ENCODE results near the gene TNNC1. TPM values are rescaled to one million over a fixed set of nuclear protein-coding genes. Genes with fewer than 3 reads are reported as not detected.

TNNC1 gene
- total and polyA plus RNA-seq, 9 of the 15 experiments (the other 6 are each of a cell fraction or from before 2014, with no cell fraction given), result 0.08 to 0.85 (median 0.42) TPM; not detected in 4

DNA sequence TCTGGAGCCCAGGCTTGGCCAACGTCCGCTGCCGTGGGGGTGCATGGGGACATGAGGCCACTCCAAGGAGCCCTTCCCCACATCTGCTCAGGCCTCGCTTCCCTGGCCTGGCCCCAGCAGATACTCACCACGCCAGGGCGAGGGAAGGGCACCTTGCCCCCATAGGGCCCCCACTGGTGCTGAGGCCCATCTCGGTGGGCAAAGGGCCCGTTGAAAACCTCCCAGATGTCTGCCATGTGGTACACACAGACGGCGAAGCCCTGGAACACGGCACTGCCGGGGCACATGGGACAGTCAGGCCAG lies 13.6 kb downstream of the TNNC1 start:
- Histone ChIP-seq H3K9me1 (ENCODE audit: control insufficient read depth, insufficient read depth, low read length) (no peaks in the 10 kb centered on the region), H3K9me3 (replicated peaks; ENCODE audit: control insufficient read depth, insufficient read depth, low read depth, low read length) (no peaks in the 10 kb centered on the region), H4K20me1 (replicated peaks; ENCODE audit: control insufficient read depth, insufficient read depth, low read length) (no peaks in the 10 kb centered on the region), H3K79me2 (ENCODE audit: control insufficient read depth, insufficient read depth, low read length) (no peaks in the 10 kb centered on the region), H3K27ac (ENCODE audit: extremely low read depth, low read depth, low read length) (no peak overlapping the region), H3K4me2 (ENCODE audit: insufficient read depth, low read length) (no peak overlapping the region), H2AFZ (ENCODE audit: low read depth, low read length) (no peak overlapping the region), H3K4me1 (replicated peaks in 1 of 2; ENCODE audit: control insufficient read depth in 2 of 2, insufficient read depth in 2 of 2, low read length in 2 of 2) (peaks cover 0 to 35% of the 10 kb centered on the region in 2 experiments; a peak in 2 of 5 replicates), H3K4me3 (no peak overlapping the region), H3K9ac (ENCODE audit: insufficient read depth in 1 of 2, low read depth in 2 of 2, low read length in 2 of 2) (no peak overlapping the region; a peak in 1 of 4 replicates), H3K27me3 (ENCODE audit: control insufficient read depth in 2 of 2, insufficient read depth in 2 of 2, low read length in 2 of 2) (peaks cover 0 to 4% of the 10 kb centered on the region in 2 experiments; a peak in 1 of 5 replicates), H3K36me3 (ENCODE audit: control insufficient read depth, insufficient read depth, low read length) (no peaks in the 10 kb centered on the region)
- POLR2A ChIA-PET, result interaction anchor here (0.6 kb wide), 1 partner anchor 15 kb away, joined by 3 read pairs; no protein-coding TSS in a partner anchor
- intact Hi-C loops (cut with micrococcal nuclease) (no loop called here), in situ Hi-C loops (cut with MboI) (loop anchor here (10.0 kb wide), 1 partner anchor 145 kb away; no protein-coding TSS in a partner anchor)
- BruUV-seq (replicated peaks), result no TSS peak
- CTCF ChIA-PET (ENCODE audit: low intra/inter-chr PET ratio), result no interaction called here
- no peak for DNase-seq (ENCODE audit: extremely low read depth in 1 of 4, low spot score in 3 of 4)
- 13% methylated on average over 5 of the region's 12 CpGs for WGBS (ENCODE audit: insufficient coverage, low coverage, missing lambda C conversion rate)
- ATAC-seq, result no peak
- FAIRE-seq, result no peak
- no peak for TF ChIP-seq ZNF766 (CRISPR knock-in tag; conservative IDR thresholded peaks at IDR 0.05)
- no peak for TF ChIP-seq MXI1 (IDR thresholded peaks at IDR 0.05; ENCODE audit: low read depth, low read length)
- TF ChIP-seq ZNF232 (CRISPR knock-in tag; IDR thresholded peaks at IDR 0.05), result no peak
- TF ChIP-seq, protein P1, sequence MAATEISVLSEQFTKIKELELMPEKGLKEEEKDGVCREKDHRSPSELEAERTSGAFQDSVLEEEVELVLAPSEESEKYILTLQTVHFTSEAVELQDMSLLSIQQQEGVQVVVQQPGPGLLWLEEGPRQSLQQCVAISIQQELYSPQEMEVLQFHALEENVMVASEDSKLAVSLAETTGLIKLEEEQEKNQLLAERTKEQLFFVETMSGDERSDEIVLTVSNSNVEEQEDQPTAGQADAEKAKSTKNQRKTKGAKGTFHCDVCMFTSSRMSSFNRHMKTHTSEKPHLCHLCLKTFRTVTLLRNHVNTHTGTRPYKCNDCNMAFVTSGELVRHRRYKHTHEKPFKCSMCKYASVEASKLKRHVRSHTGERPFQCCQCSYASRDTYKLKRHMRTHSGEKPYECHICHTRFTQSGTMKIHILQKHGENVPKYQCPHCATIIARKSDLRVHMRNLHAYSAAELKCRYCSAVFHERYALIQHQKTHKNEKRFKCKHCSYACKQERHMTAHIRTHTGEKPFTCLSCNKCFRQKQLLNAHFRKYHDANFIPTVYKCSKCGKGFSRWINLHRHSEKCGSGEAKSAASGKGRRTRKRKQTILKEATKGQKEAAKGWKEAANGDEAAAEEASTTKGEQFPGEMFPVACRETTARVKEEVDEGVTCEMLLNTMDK (IDR thresholded peaks at IDR 0.05; ENCODE audit: borderline replicate concordance, insufficient read depth, low read depth, low read length, poor library complexity, severe bottlenecking), result no peak
- TF ChIP-seq BRF1 (IDR thresholded peaks at IDR 0.05; ENCODE audit: borderline replicate concordance, extremely low read depth, insufficient read length), result no peak
- TF ChIP-seq CC2D1A (IDR thresholded peaks at IDR 0.05), result no peak
- TF ChIP-seq GATAD2B (IDR thresholded peaks at IDR 0.05; ENCODE audit: borderline replicate concordance), result no peak
- TF ChIP-seq MCM5 (IDR thresholded peaks at IDR 0.05; ENCODE audit: low read depth), result no peak
- TF ChIP-seq, protein P2, sequence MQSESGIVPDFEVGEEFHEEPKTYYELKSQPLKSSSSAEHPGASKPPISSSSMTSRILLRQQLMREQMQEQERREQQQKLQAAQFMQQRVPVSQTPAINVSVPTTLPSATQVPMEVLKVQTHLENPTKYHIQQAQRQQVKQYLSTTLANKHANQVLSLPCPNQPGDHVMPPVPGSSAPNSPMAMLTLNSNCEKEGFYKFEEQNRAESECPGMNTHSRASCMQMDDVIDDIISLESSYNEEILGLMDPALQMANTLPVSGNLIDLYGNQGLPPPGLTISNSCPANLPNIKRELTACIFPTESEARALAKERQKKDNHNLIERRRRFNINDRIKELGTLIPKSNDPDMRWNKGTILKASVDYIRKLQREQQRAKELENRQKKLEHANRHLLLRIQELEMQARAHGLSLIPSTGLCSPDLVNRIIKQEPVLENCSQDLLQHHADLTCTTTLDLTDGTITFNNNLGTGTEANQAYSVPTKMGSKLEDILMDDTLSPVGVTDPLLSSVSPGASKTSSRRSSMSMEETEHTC (IDR thresholded peaks at IDR 0.05), result no peak
- no peak for TF ChIP-seq MTA1 (IDR thresholded peaks at IDR 0.05; ENCODE audit: borderline replicate concordance)
- TF ChIP-seq, protein P3, sequence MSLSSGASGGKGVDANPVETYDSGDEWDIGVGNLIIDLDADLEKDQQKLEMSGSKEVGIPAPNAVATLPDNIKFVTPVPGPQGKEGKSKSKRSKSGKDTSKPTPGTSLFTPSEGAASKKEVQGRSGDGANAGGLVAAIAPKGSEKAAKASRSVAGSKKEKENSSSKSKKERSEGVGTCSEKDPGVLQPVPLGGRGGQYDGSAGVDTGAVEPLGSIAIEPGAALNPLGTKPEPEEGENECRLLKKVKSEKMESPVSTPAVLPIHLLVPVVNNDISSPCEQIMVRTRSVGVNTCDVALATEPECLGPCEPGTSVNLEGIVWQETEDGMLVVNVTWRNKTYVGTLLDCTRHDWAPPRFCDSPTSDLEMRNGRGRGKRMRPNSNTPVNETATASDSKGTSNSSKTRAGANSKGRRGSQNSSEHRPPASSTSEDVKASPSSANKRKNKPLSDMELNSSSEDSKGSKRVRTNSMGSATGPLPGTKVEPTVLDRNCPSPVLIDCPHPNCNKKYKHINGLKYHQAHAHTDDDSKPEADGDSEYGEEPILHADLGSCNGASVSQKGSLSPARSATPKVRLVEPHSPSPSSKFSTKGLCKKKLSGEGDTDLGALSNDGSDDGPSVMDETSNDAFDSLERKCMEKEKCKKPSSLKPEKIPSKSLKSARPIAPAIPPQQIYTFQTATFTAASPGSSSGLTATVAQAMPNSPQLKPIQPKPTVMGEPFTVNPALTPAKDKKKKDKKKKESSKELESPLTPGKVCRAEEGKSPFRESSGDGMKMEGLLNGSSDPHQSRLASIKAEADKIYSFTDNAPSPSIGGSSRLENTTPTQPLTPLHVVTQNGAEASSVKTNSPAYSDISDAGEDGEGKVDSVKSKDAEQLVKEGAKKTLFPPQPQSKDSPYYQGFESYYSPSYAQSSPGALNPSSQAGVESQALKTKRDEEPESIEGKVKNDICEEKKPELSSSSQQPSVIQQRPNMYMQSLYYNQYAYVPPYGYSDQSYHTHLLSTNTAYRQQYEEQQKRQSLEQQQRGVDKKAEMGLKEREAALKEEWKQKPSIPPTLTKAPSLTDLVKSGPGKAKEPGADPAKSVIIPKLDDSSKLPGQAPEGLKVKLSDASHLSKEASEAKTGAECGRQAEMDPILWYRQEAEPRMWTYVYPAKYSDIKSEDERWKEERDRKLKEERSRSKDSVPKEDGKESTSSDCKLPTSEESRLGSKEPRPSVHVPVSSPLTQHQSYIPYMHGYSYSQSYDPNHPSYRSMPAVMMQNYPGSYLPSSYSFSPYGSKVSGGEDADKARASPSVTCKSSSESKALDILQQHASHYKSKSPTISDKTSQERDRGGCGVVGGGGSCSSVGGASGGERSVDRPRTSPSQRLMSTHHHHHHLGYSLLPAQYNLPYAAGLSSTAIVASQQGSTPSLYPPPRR (CRISPR knock-in tag; IDR thresholded peaks at IDR 0.05; ENCODE audit: borderline replicate concordance), result no peak
- no peak for TF ChIP-seq HDAC8 (tag; IDR thresholded peaks at IDR 0.05)
- no peak for TF ChIP-seq CREM (IDR thresholded peaks at IDR 0.05; ENCODE audit: low read depth)
- TF ChIP-seq ILK (tag; IDR thresholded peaks at IDR 0.05; ENCODE audit: borderline replicate concordance, low read depth), result no peak
- no peak for TF ChIP-seq HDAC3 (IDR thresholded peaks at IDR 0.05; ENCODE audit: borderline replicate concordance, partially characterized antibody)
- TF ChIP-seq SAFB (IDR thresholded peaks at IDR 0.05; ENCODE audit: borderline replicate concordance, low read depth, low read length), result no peak

Measured in K562 (cell line).